HG02623 (cell line): ENCODE results near the gene PRKCA.
"Not testable (repeated sequence)": the region's sequence is repeated elsewhere in the genome, so short reads cannot be mapped to it uniquely, and the experiment has no call there.

Experiments
- ATAC-seq: cut with Tn5 transposase; IDR thresholded peaks from one replicate; pipeline ENCODE4 v1.9.1; 2021; ENCODE audit warnings: moderate library complexity; ENCODE audit not compliant: unreplicated experiment

The PRKCA gene

DNA sequence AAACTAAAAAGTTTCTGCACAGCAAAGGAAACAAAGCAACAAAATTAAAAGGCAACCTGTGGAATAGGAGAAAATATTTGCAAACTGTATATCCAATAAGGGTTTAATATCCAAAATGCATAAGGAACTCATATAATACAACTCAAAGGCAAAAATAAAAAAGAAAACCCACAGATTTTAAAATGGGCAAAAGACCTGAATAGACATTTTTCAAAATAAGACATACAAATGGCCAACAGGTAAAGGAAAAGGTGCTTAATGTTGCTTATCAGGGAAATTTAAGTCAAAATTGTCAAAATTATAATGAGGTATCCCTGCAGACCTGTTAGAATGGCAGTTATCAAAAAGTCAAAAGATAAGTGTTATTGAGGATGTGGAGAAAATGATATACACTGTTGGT, 399.0 kb downstream of the PRKCA start:
- ATAC-seq = no peak

DNA sequence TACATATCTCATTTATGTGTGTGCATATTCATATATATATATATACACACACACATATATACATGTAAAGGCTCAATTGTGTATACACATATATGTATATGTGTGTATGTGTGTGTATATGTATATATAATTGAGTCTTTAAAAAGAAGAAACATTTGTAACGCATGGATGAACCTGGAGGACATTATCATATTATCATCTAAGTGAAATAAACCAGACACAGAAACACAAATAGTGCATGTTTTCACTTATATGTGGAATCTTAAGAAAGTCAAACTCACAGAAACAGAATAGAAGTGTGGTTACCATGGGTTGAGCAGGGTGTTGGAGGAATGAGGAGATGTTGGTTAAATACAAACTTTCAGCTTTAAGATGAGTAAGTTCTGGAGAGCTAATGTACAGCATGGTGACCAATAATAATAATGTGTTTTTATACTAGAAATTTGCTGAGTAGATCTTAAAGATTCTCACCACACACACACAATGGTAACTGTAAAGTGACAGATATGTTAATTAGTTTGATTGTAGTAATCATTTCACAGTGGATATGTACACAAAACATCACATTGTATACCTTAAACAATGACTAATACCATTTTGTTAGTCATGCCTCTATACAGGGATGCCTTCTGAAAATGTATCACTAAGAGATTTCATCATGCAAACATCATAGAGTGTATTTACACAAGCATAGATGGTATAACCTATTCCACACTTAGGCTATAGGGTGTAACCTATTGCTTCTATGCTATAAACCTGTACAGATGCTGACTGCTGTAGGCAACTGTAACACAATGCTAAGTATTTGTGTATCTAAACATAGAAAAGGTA, 399.9 kb downstream of the PRKCA start:
- ATAC-seq = no peak

- no peak for ATAC-seq
Measured at GRCh38 chr17:66704858-66705520, 402.6 kb downstream of the PRKCA start.

DNA sequence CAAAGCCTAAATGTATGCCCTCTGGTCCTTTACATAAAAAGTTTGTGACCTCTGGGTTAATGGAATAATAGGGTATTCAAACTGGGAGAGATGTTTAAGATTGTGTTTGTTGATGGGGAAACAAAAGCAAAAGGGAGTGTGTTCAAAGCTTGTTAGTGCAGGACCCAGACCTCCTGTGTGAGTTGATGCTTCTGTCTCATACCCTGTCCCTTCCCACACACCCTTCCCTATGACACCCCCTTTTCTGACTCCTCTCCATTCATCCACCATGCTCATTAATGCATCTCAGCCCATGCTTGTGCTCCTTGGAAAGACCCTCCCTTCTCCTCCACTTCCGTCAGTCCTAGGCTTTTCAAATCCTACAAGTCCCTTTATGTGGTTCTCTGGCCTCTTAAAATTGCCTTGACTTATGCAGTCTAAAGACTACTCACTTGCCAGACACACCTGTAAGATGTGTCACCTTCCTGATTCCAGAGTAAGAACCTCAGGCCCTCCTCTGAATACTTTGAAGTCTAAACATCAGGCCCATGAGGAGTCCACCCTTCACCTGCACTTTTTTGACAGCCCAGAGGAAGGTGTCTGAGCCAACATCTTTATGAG, 404.5 kb downstream of the PRKCA start:
- no peak for ATAC-seq

GRCh38 chr17:66711401-66711800, 409.0 kb downstream of the PRKCA start:
- ATAC-seq = no peak

DNA sequence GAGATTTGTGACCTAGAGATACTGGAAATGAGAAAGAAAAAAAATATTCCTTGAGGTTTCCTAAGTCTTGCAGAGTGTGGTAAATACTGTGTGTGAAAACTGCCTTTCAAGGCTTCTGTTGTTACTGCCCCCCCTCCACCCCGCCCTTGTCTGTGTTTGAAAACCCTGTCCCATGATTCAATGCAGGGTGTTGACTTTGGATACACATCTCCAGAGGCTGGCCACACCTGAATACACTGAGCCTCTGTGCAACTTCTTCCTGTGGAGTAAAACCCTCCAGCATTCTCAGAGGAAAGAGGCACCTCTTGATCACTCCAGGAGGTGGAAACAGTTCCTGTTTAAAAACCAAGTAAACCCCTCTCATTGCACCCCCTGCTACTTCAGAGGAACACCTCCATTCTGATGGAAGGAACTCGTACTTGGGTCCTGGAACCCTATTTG, 409.5 kb downstream of the PRKCA start:
- no peak for ATAC-seq

GRCh38 chr17:66712453-66712852, 410.0 kb downstream of the PRKCA start:
- ATAC-seq = no peak

DNA sequence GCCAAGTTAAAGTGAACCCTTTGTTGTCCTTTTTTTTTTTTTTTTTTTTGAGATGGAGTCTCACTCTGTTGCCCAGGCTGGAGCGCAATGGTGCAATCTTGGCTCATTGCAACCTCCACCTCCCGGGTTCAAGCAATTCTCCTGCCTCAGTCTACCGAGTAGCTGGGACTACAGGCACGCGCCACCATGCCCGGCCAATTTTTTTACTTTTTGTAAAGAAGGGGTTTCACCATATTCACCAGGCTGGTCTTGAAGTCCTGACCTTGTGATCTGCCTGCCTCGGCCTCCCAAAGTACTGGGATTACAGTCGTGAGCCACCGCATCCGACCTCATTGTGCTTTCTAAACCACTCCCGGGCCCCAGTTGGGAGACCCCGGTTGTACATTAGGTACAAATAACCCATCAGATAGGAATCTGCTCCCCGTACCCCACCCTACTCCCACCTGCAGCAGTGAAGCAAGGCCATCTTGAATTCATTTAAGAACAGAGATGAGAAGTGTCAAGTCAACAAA, 410.7 kb downstream of the PRKCA start:
- not testable (repeated sequence) for ATAC-seq

DNA sequence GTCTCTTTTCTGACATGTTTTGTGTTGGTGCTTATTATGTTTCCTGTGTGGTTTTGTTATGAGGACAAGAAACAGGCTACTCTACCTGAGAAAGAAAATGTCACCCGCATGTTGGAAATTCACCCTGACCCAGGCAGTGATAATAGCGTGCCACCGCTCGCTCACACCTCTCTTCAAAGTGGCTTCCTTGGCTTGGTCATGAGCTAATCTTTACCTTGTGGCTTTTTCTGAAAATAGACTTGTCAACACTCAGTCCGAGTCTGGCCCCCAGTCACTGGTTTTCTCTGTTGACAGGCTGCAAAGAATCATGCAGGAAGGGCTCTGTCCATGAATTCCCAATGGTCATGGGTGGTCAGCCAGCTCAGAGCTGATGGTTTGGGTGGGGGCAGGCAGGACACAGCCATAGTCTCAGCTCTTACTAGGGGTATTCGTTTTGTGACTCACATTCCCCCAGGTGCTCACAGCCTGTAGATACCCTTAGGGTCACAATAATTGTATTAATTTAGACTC, 411.2 kb downstream of the PRKCA start:
- peak; percentile 54 for ATAC-seq

DNA sequence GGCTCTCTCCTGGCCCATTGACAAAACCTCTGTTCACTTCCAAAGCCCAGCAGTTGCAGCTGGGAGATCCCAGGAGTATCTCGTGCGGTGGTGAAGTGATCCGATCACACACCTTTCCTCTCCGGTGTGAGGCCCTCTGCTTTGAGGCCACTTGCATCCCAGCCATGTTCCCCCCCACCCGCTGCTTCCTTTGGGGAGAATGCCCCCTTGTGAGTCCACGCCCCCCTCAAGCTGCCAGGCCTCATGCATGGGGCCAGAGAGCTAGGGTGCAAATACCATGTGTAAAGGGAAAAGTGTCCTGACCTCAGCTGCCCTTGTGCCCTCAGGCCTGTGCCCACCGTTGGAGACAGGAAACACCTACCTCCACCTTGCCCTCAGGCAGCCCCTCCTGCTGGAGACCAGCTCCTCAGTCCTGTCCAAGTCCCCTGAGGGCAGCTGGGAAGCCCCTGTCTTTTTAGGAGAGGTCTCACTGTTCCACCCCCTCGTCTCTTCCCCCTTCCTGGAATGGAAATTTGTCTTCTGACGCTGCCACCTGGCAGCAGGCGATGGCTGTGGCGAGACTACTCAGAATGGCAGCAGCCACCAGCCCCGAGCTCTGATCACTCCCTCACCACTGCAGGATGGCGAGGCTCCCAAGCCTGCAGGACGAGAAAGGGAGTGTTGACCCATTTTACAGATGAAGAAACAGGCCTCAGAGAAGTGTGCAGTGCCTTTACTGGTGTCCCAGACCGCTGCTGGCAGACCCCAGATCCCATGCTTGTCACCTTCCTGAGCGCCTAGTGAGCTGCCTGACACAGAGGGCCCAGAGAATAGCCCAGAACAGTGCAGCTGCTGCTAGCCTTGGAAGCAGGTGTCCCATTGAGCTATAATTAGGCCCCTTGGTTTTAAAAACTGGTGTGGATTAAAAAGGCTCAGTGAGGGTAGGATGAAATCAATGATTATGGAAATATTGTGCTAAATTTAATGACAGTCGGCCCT, 411.9 kb downstream of the PRKCA start:
- ATAC-seq = no peak

- ATAC-seq = no peak
Measured at GRCh38 chr17:66715076-66715675, 412.8 kb downstream of the PRKCA start.

DNA sequence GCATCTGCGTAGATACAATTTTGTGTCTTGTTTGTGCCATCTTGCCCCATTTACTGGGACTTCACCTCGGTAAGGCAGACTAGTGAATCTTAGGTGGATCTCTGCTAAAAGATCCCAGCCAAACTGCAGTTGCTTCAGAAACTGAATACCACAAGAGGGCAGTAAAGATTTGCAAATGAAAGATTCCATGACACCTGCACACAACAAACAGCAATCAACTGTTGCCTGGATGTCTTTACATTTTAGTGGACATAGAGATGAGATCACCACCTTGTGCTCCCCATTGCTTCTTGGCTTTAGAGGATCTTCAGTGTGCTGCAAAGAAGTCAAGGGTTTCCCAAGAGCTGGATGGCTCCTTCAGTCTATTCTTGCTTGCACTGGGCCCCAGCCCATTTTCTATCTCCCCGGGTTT, 413.3 kb downstream of the PRKCA start:
- peak; percentile 41 for ATAC-seq

DNA sequence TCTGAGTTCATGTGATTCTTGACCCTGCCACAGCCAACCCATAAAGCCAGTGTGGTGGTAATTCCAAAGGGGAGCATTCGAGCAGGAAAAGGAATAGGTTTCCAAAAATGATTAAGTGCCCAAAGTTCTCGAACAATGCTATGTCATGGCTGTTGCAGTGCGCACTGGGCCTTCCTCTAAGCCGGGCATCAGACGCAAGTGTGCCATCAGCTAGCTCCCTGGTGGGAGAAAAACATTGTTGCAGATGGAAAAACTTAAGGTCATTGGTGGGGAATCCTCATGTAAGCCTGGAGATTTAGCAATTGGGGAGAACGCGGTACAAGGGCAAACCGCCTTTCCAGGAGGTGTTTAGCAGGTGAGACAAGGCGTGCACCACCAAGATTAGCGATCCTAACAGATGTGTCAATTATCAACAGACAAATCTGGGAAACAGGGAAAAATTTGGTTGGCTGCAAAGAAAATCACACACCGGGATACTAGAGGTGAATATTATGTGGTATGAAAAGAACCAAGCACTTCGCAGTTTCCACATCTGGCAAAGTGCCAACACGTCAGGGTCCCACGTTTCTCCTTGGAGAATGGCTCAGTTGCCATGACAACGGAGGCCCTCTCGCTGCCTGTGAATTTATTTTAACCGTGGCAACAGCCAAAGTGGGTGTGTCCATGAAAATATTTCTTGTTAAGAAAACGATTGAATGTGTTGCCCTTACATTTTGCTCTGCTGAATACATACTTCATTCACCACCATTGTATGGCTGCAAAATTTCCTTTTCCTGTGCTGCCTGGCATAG, 414.0 kb downstream of the PRKCA start:
- no peak for ATAC-seq

GRCh38 chr17:66717641-66718058, 415.2 kb downstream of the PRKCA start:
- peak; percentile 59 for ATAC-seq

- no peak for ATAC-seq
Measured at GRCh38 chr17:66720027-66720426, 417.6 kb downstream of the PRKCA start.

GRCh38 chr17:66720567-66720966, 418.2 kb downstream of the PRKCA start:
- no peak for ATAC-seq

DNA sequence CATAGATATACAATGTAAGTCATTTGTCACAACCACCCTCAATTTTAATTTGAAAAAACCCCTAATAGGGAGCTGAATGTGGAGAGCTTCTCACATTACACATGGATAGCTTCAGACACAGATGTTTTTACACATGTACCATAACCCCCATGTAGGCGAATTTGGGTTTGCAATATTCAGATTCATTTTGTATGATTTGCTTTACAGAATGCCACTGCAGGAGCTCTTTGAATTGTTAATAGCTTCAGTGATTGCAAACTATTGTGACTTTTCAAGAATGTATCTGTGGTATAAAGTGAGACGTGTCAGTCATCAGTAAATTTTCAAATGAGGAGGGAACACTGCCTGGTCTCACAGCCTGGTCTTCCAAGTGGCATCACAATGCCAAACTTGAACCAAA, 419.9 kb downstream of the PRKCA start:
- no peak for ATAC-seq

GRCh38 chr17:66724581-66725341, 422.3 kb downstream of the PRKCA start:
- ATAC-seq = no peak
